NCI-H460 (cell line): ENCODE data around the gene CASD1. TPM values are rescaled to one million over a fixed set of nuclear protein-coding genes. Genes with fewer than 3 reads are reported as not detected.

Experiments
- DNase-seq: peaks from one replicate; pipeline ENCODE4 v3.0.0-alpha.2; 2016; ENCODE audit warnings: low read depth; ENCODE audit errors: extremely low read depth
- total RNA-seq: library from RNA; depleted of rRNA; stranded (reverse); fragments of >200 nt; shearing (Covaris generic); gene quantifications from 2 replicates; pipeline ENCODE4 v1.2.3, GENCODE V29; 2014

CASD1 gene
- total RNA-seq, 1 experiment from 2014 or later, result 10.5 TPM

- DNase-seq, result no peak
Observed at GRCh38 chr7:94512735-94513564, 3.3 kb downstream of the CASD1 start.

DNA sequence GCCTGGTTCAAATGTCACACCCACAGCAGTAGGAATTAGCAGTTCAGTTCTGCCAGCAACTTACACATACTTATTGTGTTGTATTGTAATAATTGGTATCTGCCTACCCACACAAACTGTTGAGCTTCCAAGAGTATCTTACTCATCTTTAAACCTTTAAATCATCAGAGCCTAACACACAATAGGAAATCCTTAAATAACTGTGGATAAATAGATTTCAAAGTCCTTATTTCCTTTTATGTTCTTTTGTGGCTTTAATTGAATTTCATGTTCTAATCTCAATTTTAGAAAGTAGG, 3.9 kb downstream of the CASD1 start:
- no peak for DNase-seq

DNA sequence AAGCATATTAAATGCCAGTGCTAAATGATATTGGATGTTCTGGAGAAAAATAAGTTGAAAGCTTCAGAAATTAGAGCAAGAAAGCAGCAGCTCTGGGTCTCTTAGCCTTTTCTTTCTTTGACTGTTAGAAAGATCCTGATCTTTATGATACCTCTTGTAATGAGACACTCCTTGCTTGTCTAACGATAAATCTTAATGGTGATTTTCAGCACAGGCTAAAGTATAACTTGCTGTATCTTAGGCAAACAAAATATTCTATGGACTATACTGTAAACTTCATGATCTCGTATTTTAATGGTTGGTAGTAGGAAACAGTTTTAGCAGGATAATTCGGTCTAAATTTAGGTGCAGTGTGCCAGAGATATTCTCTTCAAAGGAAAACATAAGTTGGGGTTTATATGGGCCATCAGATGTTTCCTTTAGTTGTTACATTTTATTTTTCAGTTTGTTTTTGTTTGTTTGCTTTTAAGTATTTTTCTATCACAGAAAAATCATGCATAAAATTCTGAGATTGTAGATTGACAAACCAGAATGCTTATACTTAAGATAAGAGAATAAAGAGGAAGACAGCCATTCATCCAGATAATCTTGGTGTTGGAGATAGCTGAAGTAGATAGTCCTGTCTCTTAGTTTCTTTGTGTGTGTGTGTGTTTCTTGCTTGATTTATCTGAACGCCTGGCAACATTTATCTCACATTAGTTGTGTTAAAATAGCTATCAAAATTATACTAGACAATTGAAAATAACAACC, 4.7 kb downstream of the CASD1 start:
- DNase-seq, result no peak

- no peak for DNase-seq
Observed at GRCh38 chr7:94514917-94515316, 5.3 kb downstream of the CASD1 start.

- no peak for DNase-seq
Observed at GRCh38 chr7:94525923-94526322, 16.3 kb downstream of the CASD1 start.

DNA sequence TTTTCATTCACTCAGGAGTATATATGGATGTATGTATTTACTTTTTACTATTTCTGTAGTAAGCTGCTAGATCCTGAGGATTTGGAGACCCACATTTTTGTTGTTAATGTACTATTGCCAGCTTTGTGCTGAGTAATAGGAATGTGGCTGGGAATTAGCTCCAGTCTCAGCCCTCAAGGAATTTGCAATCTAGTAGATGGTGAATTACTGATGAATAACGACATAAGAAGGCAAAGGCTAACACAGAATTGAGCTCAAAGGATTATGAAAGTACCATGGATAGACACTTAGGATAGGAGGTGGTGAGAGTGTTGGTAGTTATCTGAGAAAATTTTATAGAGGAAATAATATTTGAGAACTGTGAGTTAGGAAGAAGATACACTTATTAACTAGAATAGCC, 19.9 kb downstream of the CASD1 start:
- DNase-seq, result no peak

DNA sequence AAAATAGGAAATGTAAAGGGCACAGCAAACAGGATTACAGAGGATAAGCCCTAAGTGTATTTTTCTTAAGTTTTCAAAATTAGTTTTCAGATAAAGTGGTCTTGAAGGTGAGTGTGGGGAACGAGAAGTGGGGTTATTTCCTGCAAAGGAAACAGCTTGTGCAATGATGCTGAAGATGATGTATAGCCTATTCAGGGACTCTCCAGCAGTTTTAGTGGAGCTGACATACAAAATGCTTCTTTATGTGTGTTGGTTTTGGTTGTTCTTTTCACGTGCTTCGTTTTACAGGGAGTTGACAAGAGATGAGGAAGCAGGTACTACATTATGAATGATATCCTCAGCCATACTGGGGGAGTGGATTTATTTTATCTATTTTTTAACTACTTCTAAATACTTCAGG, 20.5 kb downstream of the CASD1 start:
- DNase-seq, result no peak

DNA sequence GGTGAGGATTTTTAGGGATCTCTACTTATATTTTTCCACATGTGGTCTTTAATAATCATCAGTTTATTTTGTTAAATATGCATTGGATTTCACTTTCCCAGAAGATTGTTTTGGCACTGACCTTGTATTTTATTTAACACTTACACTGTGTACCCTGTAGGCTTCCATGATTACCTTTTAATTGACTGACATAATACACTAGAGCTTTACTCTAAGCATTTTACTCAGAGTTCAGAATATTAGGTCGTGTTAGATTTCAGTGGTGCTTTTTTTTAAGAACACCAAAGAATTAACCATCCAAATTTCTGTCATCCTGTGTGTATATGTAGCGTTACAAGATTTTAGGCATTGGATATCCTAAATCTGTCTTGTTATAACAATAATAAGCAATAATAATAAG, 23.1 kb downstream of the CASD1 start:
- DNase-seq, result no peak

GRCh38 chr7:94540428-94540827, 30.8 kb downstream of the CASD1 start:
- no peak for DNase-seq

DNA sequence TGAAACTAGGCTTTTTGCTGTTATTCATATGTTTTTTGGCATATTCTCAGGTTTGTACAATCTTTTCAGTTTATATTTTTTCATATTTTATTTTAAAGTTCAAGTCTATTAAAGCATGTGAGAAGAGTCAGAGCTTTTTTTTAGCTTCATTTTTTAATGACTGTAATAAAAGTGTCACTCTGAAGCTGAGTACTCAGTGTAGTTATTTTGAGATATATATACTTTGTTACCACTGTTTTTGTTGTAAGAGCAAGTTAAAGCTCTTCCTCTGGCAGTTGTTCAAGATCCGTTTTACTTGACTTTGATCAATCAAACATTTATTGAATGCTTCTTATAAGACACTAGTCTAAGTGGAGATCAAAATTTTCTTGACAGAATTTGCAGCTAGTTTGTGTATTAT, 37.5 kb downstream of the CASD1 start:
- DNase-seq, result no peak

DNA sequence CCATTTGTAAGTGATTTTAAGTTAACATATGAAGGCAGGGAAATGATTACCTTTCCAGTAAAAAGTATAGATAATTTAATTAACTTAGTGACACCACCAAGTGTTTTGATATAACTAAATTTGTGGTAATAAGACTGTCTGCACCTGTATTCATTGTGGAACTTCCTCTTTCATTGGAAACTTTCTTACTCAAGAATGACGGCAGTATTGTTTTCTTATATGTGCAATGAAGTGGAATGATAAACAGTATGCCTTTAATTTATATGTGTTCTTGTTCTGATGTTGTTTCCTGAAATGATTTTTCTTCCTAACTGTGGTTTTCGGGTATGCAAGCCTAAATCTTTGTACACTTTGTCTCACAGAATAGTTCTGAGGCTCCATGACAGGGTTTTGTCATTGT, 46.4 kb downstream of the CASD1 start:
- DNase-seq, result no peak

- no peak for DNase-seq
Observed at GRCh38 chr7:94557215-94557614, 47.6 kb downstream of the CASD1 start.

DNA sequence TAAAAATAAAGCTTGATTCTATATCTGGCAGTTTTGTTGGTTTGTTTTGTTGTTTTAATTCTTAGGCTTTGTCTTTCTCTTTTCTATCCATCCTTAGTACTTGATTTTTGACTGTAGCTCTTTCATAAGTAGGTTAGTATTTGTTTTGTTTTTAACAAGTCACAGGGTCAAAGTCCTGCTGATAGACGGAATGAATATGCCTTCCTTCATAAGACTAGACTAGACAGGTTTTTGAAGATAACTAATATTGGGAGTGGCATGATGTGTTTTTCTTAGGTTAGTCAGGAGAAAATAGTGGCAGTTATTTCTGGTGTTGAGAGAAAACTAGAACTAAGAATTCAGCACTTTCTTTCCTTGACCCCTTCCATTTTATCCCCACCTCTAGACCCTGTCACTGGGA, 50.4 kb downstream of the CASD1 start:
- DNase-seq, result no peak

GRCh38 chr7:94561841-94562514, 52.4 kb downstream of the CASD1 start:
- no peak for DNase-seq

DNA sequence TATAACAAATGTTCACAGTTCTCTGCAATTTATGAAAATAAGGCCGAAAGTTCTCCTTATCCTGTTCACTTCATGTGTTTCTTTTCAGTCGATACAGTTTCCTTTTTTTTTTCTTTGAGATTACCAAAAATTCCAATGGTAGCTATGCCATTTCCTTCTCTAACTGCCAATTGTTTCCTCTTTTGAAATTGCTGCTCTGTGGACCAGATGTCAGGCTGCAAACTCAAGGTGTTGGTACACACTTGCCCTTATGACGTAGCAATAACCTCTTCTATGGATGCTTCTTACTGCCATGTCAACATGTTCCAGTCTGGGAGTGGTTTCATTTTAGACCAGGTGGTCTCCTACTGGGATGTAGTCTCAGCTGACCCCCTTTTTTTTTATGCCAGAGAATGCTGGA, 52.9 kb downstream of the CASD1 start:
- DNase-seq, result no peak

DNA sequence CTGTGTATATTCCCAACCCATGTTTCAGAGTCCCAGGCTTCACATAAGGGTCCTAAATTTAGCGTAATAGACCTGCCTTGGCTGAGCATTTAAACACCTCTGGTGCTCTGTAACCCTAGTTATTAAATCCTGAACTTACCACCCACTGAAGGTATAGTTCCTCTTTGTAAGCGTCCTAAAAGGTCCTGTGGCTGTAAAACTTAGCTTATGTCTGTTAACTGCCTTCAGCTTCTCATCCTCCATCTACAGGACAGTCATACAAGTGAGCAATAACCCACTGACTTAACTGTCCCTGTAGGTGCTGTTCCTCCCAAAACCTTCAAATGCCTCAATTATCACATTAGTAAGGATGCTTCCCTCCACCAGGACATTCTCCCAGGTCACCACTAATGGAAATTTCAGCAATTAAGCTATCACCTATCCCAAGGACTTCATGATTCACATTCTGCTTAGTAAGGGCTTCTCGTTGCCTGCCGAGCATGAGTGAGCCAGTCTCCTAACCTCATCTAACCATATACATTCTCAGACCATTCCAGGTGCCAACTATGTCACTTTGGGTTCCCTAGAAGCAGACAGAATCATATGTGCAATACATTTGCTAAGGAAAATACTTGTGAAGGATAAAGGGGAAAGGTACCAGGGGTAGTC, 55.8 kb downstream of the CASD1 start:
- DNase-seq, result no peak

- no peak for DNase-seq
Observed at GRCh38 chr7:94567396-94567795, 57.8 kb downstream of the CASD1 start.

GRCh38 chr7:94571816-94572215, 62.2 kb downstream of the CASD1 start:
- DNase-seq, result no peak

GRCh38 chr7:94575646-94576045, 66.0 kb downstream of the CASD1 start:
- DNase-seq, result no peak

- DNase-seq, result no peak
Observed at GRCh38 chr7:94576316-94576715, 66.7 kb downstream of the CASD1 start.

- DNase-seq, result no peak
Observed at GRCh38 chr7:94577357-94577756, 67.7 kb downstream of the CASD1 start.
